Measurements from ENCODE around the gene MAGI2.
A peak's percentile ranks its signal among the peaks of the same experiment; 100 is the strongest.

Gene MAGI2

GRCh38 chr7:78019447-78020135 lies 1433.9 kb downstream of the MAGI2 start:
- Histone ChIP-seq H3K9me3 (ENCODE audit: control insufficient read depth, low read length) (no peaks in the 10 kb centered on the region), H2BK120ac (ENCODE audit: low read depth, low read length) (peak overlapping the region; percentile 19), H3K9ac (ENCODE audit: low read length) (peak overlapping the region; percentile 86), H3K4me1 (ENCODE audit: control insufficient read depth, insufficient read depth, low read depth, low read length) (peaks cover 6% of the 10 kb centered on the region), H2AK5ac (ENCODE audit: low read length, severe bottlenecking) (no peak overlapping the region), H3K27me3 (ENCODE audit: control insufficient read depth in 1 of 2, insufficient read depth in 1 of 2, low read length in 2 of 2) (peaks cover 0 to 18% of the 10 kb centered on the region in 2 experiments), H3K27ac (ENCODE audit: low read length, poor library complexity, severe bottlenecking) (no peak overlapping the region), H2BK5ac (ENCODE audit: low read depth, low read length, poor library complexity, severe bottlenecking) (no peak overlapping the region), H3K14ac (ENCODE audit: low read length in 2 of 2) (no peak overlapping the region), H2BK15ac (ENCODE audit: low read depth, poor library complexity, severe bottlenecking) (no peak overlapping the region), H3K4me3 (ENCODE audit: insufficient read depth in 1 of 2, low read depth in 1 of 2, low read length in 2 of 2) (peak overlapping the region; percentile 64 to 74), H4K8ac (ENCODE audit: low read length) (peak overlapping the region; percentile 41), H3K4ac (ENCODE audit: low read depth in 1 of 2, low read length in 2 of 2) (peak overlapping the region; percentile 20 to 69), H2AFZ (ENCODE audit: low read depth, low read length) (peak overlapping the region; percentile 44), H4K91ac (ENCODE audit: low read length) (peak overlapping the region; percentile 19), H3K18ac (ENCODE audit: low read depth in 1 of 2, low read length in 2 of 2) (peak overlapping the region; percentile 25 to 89), H3K79me1 (replicated peaks; ENCODE audit: low read length, poor library complexity, severe bottlenecking) (no peaks in the 10 kb centered on the region), H3K36me3 (ENCODE audit: control insufficient read depth in 1 of 2, insufficient read depth in 2 of 2, low read depth in 1 of 2, low read length in 2 of 2) (no peaks in the 10 kb centered on the region), H2BK12ac (ENCODE audit: low read length in 2 of 2) (no peak overlapping the region), H3K4me2 (ENCODE audit: low read length, poor library complexity, severe bottlenecking) (peak overlapping the region; percentile 83), H3K23ac (ENCODE audit: low read length in 2 of 2) (no peak overlapping the region)
- peak; percentile 85 for DNase-seq
- WGBS: under 1% methylated on average over 71 of the region's 88 CpGs

GRCh38 chr7:78018641-78019446 lies 1434.6 kb downstream of the MAGI2 start:
- Histone ChIP-seq H3K27ac (ENCODE audit: low read length, poor library complexity, severe bottlenecking) (no peak overlapping the region), H2AFZ (ENCODE audit: low read depth, low read length) (no peak overlapping the region), H2BK12ac (ENCODE audit: low read length in 2 of 2) (no peak overlapping the region), H4K8ac (ENCODE audit: low read length) (peak overlapping the region; percentile 88), H3K36me3 (ENCODE audit: control insufficient read depth in 1 of 2, insufficient read depth in 2 of 2, low read depth in 1 of 2, low read length in 2 of 2) (no peaks in the 10 kb centered on the region), H3K27me3 (ENCODE audit: control insufficient read depth in 1 of 2, insufficient read depth in 1 of 2, low read length in 2 of 2) (peaks cover 0 to 11% of the 10 kb centered on the region in 2 experiments), H3K18ac (ENCODE audit: low read depth in 1 of 2, low read length in 2 of 2) (no peak overlapping the region), H3K4me2 (ENCODE audit: low read length, poor library complexity, severe bottlenecking) (peak overlapping the region; percentile 47), H3K9me3 (ENCODE audit: control insufficient read depth, low read length) (no peaks in the 10 kb centered on the region), H2BK120ac (ENCODE audit: low read depth, low read length) (no peak overlapping the region), H3K9ac (ENCODE audit: low read length) (peak overlapping the region; percentile 86), H3K23ac (ENCODE audit: low read length in 2 of 2) (no peak overlapping the region), H3K4me3 (ENCODE audit: insufficient read depth in 1 of 2, low read depth in 1 of 2, low read length in 2 of 2) (peak overlapping the region; percentile 64 to 72), H4K91ac (ENCODE audit: low read length) (peak overlapping the region; percentile 75), H2AK5ac (ENCODE audit: low read length, severe bottlenecking) (no peak overlapping the region), H3K4me1 (ENCODE audit: control insufficient read depth, insufficient read depth, low read depth, low read length) (peaks cover 6% of the 10 kb centered on the region), H2BK15ac (ENCODE audit: low read depth, poor library complexity, severe bottlenecking) (no peak overlapping the region), H2BK5ac (ENCODE audit: low read depth, low read length, poor library complexity, severe bottlenecking) (no peak overlapping the region), H3K79me1 (replicated peaks; ENCODE audit: low read length, poor library complexity, severe bottlenecking) (no peaks in the 10 kb centered on the region), H3K4ac (ENCODE audit: low read depth in 1 of 2, low read length in 2 of 2) (no peak overlapping the region), H3K14ac (ENCODE audit: low read length in 2 of 2) (no peak overlapping the region)
- 21% methylated on average over 39 of the region's 51 CpGs for WGBS
- peak; percentile 40 for DNase-seq

- Histone ChIP-seq H3K23ac (ENCODE audit: low read length in 2 of 2) (no peak overlapping the region), H3K4ac (ENCODE audit: low read depth in 1 of 2, low read length in 2 of 2) (no peak overlapping the region), H3K27me3 (ENCODE audit: control insufficient read depth in 1 of 2, insufficient read depth in 1 of 2, low read length in 2 of 2) (peaks cover 3 to 9% of the 10 kb centered on the region in 2 experiments), H3K36me3 (ENCODE audit: control insufficient read depth in 1 of 2, insufficient read depth in 2 of 2, low read depth in 1 of 2, low read length in 2 of 2) (no peaks in the 10 kb centered on the region), H3K9ac (ENCODE audit: low read length) (peak overlapping the region; percentile 86), H2BK15ac (ENCODE audit: low read depth, poor library complexity, severe bottlenecking) (no peak overlapping the region), H3K14ac (ENCODE audit: low read length in 2 of 2) (no peak overlapping the region), H3K4me2 (ENCODE audit: low read length, poor library complexity, severe bottlenecking) (no peak overlapping the region), H4K8ac (ENCODE audit: low read length) (no peak overlapping the region), H4K91ac (ENCODE audit: low read length) (no peak overlapping the region), H3K18ac (ENCODE audit: low read depth in 1 of 2, low read length in 2 of 2) (no peak overlapping the region), H2AFZ (ENCODE audit: low read depth, low read length) (no peak overlapping the region), H2BK120ac (ENCODE audit: low read depth, low read length) (no peak overlapping the region), H2BK12ac (ENCODE audit: low read length in 2 of 2) (no peak overlapping the region), H3K79me1 (replicated peaks; ENCODE audit: low read length, poor library complexity, severe bottlenecking) (no peaks in the 10 kb centered on the region), H2BK5ac (ENCODE audit: low read depth, low read length, poor library complexity, severe bottlenecking) (no peak overlapping the region), H3K9me3 (ENCODE audit: control insufficient read depth, low read length) (no peaks in the 10 kb centered on the region), H2AK5ac (ENCODE audit: low read length, severe bottlenecking) (no peak overlapping the region), H3K4me3 (ENCODE audit: insufficient read depth in 1 of 2, low read depth in 1 of 2, low read length in 2 of 2) (no peak overlapping the region), H3K27ac (ENCODE audit: low read length, poor library complexity, severe bottlenecking) (no peak overlapping the region), H3K4me1 (ENCODE audit: control insufficient read depth, insufficient read depth, low read depth, low read length) (peaks cover 6% of the 10 kb centered on the region)
- 76% methylated on average over 3 of the region's 5 CpGs for WGBS
- no peak for DNase-seq
Observed at GRCh38 chr7:78017591-78018100, 1435.8 kb downstream of the MAGI2 start.
